T-helper 1 cell (primary cell): ENCODE measurements around the gene SYNDIG1.

Experiments used
- DNase-seq, 5 donors: peaks; one replicate each; pipeline ENCODE4 v3.0.0-alpha.2; 2012 to 2020

Gene SYNDIG1

DNA sequence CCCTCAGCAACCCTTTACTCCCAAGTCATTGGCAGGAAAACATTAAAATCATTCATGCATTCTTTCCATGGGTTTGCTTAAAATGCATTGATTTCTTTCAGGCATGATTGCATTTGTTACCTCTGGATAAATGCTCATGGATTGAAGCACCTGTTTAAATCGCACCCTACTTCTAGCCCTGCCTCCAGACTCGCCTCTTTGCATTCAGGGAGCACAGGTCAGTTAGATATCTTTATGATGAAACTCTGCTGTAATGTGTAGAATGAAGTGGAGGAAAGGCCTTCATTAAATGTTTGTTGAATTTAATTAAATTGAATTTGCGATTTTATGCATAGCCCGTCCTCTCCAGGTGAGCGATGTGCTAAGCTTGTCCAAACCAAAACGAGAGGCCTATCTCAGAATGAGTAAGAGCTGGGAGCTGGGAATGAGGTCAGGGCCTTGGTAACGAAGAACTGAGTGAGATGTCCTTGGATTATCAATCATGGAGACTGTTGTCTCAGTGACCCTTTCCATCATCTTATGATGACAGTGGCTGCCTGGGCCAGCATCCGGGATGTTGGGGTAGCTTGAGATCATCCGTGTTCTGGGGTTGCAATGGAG lies 210.1 kb downstream of the SYNDIG1 start:
- no peak for DNase-seq

GRCh38 chr20:24681634-24682495 lies 212.4 kb downstream of the SYNDIG1 start:
- no peak for DNase-seq

DNA sequence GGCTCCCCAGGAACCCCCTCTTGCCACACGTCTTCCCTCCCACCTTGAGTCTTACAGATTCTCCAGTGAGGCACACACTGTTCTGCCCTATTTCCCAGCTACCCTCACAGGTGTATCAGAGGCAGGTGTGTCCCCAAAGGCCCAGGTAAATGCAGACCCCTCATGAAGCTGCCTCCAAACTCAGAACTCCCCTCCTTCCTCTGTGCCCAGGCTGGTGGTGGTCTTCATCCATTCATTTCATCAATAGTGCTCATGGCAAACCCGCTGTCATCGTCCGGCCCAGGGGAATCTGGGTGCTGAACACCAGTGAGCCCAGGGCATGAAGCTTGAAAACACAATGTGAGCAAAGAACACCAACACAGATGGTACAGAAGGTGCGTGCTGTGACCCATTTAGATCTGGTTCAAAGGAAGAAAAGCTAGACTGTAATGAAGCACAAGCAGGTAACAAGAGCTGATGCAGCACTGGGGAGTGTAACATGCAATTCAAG lies 213.1 kb downstream of the SYNDIG1 start:
- DNase-seq: no peak

- DNase-seq: no peak
Observed at GRCh38 chr20:24683676-24684075, 214.2 kb downstream of the SYNDIG1 start.

GRCh38 chr20:24684421-24684871 lies 215.0 kb downstream of the SYNDIG1 start:
- DNase-seq: no peak

DNA sequence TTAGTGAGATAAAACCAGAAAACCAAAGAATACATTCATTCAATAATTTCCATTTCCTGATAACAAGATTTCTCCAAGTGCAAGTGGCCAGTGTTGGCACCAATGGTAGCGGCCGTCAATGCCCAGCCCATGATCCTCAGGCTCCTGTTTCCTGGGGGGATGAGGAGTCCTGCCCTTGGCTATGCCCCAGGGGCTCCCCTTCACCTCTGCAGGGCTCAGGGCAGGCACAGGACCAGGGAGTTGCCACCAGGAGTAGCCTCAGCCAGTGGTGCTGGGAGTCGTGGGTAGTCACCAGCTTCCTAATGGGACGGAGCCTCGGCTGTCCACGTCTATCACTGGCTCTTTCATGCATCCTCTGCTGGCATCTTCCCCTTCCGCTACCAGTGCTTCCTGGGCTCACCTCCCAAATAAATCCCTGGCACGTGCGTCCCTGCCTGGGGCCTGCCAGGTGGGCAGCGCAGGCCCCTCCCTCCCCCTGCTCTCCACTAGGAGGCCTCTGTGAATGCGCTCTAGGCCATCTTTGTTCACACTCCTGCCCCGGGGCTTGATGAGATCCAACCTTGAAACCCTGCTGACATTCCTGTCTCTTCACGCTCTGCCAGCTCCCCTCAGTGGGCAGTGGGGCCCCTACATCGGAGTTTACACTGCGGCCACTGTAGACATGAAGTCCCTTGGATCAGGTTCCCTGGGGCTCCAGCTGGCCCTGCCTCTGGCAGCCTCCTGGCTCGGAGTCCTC lies 215.7 kb downstream of the SYNDIG1 start:
- DNase-seq: no peak

DNA sequence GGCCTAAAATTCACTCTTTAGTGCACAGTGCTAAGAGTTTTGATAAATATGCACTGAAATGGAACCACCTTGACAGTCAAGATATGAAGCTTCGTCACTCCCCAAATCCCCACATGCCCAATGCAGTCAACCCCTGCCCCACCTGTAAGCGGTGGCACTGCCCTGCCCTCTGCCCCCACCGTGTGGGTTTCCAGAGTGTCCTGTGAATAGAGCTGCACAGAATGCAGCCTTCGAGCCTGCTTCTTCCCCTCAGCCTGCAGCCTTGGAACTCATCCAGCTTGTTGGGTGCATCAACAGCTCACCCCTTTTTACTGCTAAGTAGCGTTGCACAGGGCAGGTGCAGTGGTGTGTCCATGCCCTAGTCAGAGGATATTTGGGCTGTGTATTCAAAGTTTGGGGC lies 216.3 kb downstream of the SYNDIG1 start:
- DNase-seq: no peak

GRCh38 chr20:24686156-24686555 lies 216.7 kb downstream of the SYNDIG1 start:
- DNase-seq: no peak

- DNase-seq: no peak
Observed at GRCh38 chr20:24690408-24690807, 221.0 kb downstream of the SYNDIG1 start.

GRCh38 chr20:24691901-24692351 lies 222.5 kb downstream of the SYNDIG1 start:
- DNase-seq: no peak

- DNase-seq: no peak
Observed at GRCh38 chr20:24692446-24693200, 223.2 kb downstream of the SYNDIG1 start.

DNA sequence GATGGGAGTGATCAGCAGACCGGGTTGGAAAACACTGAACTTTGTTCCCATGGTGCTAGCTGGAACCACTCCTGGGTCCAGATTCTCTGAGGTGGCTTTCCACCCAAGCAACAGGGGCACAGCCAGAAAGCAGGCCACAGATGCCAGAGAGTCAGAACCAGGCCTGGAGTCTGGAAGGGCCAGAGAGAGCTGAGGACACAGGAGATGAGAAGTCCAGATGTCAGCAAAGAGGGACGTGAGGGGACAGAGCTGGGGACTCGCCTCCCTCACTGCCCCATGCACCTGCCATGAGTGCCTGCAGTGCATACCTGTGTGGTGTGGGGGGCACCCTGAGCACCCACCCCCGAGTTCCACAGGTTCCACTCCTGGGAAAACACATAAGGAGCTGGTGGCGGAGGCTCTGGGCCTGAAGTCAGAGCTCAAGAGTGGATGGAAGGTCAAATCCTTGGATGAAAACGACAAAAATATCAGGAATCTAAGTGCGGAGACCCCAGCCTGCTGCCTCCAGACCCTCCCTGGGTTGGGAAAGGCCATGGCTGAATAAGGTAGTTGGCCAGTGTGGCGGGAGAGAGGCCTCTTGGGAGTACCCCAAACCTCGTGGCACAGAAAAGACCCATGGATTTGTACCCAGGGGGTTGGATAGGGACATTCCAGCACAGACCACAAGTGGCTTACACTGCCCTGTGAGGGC lies 224.2 kb downstream of the SYNDIG1 start:
- no peak for DNase-seq

DNA sequence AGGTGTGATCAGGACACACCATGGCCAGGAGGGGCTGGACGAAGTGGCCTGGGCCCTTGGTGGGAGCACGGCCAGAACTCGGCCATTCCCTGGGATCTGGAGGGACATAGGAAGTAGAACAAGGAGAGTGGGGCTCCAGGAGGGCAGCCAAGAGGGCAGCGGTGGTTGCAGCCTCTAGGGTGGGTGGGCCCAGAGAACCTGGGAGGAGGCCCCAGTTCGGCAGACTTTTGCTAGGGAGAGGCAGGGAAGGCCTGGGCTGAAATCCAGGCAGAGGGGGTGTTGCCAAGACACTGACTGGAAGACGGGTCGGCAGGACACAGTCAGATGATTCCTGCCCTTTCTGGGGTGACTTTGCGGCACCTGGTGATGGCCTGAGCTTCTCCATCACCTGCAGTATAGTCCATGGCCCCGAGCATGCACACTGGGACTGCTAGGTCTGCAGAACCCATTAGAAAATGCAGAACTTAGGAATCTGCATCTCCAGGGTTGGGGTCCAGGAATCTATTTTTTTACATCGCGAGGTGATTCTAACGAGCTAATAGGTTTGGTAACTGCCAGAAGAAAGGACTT lies 224.8 kb downstream of the SYNDIG1 start:
- no peak for DNase-seq

DNA sequence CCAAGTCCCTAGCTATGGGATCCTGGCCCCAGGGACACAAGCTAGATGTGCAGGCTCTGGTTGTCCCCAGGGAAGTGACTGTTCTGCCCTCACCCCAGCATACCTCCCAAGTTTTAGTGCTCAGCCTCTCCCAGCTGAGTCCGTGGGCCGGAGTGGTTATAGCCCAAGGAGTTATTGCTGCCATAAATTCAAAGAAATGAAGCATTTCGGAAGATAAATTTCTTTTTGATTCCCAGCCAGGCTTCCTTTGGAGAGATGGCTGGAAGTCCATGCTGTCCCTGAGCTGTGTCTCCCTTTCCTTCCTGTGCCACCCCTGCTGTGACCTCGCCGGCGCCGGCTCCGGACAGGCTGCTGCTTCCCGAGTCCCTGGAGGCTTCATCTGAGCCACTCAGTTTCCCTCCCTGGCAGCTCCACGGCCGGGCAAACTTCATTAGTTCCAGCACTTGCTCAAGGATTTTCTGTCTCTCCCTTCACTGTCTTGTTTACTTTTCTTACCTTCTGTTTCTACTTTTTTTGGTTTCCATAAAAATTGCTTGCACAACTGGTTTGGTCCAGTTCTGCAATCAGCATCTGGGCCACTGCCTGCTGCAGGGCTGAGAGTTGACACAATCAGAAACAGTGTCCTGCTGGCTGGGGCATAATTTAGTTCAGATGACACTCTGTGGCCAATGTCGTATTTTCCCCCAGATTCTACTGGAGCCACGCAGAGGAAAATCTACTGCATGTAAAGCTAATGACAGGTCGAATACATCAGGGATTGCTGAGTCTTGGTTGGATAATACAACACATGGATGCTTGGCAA lies 225.5 kb downstream of the SYNDIG1 start:
- no peak for DNase-seq

- no peak for DNase-seq
Observed at GRCh38 chr20:24695529-24696225, 226.2 kb downstream of the SYNDIG1 start.

DNA sequence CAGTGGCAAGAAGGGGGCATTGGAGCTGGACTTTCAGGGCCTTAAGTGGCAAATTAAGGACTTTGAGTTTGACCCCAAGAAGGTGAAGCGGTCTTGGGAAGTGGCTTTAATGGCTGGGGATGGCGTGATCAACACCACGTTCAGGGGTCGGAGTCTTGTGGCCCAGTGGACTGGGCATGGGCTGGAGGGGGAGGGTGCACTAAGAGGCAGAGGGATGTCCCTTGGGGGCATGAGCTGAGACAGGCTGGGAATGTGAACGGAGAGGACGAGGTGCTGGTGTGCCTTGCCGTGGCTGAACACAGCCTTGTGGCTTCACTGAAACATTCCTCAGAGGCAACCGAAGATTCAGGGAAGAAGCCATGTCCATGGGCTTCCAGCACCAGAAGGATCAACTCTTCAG lies 227.0 kb downstream of the SYNDIG1 start:
- no peak for DNase-seq

- DNase-seq: no peak
Observed at GRCh38 chr20:24697411-24697810, 228.0 kb downstream of the SYNDIG1 start.

GRCh38 chr20:24698189-24698588 lies 228.8 kb downstream of the SYNDIG1 start:
- no peak for DNase-seq

GRCh38 chr20:24698706-24699206 lies 229.3 kb downstream of the SYNDIG1 start:
- no peak for DNase-seq
